GM19467 (cell line): ENCODE data around the gene ZC3H14.

Experiments
- ATAC-seq: cut with Tn5 transposase; IDR thresholded peaks from one replicate; pipeline ENCODE4 v1.9.1; 2021; ENCODE audit warnings: mild to moderate bottlenecking, moderate library complexity; ENCODE audit not compliant: unreplicated experiment

Gene ZC3H14

DNA sequence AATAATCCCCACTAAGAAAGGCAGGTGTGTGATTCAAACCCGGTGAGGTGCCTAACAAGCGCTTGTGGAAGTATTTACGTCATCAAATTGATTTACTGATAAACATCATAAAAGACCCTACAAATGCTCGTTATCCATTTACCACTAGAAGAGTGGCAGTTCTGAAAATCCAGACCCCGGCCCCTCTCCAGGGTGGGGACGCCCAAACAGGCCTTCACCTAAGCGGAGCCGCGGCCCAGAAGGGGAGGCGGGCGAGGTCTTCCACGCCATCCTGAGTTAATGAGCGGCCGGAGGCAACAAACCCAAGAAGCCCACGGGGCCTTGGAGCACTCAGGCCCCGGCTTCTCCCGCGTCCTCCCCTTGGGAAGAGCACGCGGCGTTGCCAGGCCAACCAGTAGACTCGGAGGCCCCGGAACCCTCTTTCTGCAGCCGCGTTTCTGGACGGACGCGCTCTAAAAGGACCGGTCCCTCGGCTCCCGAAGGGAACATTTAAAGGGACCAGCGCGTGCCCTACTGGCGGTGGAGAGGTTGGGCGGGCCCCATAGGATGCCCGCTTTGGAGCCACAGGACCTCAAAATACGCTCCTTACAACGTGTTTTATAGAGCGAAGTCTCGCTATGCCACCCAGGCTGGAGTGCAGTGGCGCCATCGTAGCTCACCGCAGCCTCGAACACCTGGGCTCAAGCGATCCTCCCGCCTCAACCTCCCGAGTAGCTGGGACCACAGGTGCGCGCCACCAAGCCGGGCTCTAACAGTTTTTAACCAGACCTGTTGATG is 11.6 kb upstream of the ZC3H14 start:
- no peak for ATAC-seq

DNA sequence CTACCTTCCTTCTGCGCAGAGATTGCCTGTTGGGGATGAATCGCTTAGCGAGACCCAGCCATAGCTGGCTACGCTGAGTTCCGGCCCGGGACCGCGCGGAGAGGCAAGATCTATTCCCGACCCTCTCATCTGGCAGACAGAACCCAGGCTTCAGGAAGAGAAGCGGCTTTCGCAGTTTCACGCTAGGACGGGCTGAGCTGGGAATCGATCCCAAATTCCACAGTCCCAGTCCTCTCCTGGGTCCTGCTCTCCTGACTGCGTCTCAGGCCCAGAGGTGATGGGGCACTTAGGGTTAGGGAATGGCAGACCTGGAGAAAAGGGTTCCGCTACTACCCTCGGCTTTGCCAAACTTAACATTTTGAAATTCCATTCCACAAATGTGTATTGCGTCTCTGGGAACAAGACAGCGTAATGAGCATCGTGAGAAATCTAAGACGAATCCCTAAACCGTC is 10.8 kb upstream of the ZC3H14 start:
- no peak for ATAC-seq

DNA sequence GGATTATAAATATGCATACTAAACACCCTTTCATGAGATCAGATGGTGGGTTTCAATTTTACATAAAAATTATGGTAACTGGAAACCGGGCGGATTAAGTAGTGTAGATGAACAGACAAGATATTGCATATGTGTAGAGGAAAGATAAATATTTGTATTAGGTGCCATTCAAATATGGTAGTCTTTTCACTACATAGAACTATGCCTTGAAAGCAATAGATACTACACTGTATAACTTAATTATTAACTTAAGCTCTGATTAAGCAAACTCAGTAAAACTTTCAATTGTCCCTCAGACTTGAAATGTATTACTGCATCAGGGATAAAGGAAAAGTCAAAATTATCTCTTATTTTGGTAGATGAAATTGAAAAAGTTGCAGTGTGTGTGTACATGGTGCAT is 10.0 kb upstream of the ZC3H14 start:
- ATAC-seq: no peak

DNA sequence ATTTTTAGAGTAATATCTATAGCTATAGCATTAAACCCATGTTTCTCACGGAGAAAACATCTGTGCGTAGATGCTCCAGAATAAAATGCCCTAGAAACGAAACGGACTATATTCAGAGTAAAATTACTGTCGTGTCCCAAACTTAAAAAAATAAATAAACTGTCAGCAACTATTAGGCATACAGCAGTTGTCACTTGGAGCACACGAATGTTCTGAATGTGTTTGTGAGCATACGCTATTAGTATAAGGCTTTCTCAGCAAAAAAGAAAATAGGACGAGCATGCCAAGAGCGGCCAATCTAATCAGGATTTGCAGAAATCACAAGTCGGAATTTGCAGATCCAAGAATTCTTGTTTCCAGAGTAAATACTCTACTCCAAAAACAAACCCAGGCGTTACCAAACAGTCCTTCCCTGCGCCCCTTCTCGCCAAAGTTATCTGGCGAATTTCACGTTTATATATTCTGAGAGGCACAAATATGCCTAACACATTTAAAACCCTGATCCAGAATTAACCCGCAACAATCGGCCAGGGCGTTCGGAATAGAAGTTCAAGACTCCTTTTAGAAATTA is 8.9 kb upstream of the ZC3H14 start:
- ATAC-seq: no peak

DNA sequence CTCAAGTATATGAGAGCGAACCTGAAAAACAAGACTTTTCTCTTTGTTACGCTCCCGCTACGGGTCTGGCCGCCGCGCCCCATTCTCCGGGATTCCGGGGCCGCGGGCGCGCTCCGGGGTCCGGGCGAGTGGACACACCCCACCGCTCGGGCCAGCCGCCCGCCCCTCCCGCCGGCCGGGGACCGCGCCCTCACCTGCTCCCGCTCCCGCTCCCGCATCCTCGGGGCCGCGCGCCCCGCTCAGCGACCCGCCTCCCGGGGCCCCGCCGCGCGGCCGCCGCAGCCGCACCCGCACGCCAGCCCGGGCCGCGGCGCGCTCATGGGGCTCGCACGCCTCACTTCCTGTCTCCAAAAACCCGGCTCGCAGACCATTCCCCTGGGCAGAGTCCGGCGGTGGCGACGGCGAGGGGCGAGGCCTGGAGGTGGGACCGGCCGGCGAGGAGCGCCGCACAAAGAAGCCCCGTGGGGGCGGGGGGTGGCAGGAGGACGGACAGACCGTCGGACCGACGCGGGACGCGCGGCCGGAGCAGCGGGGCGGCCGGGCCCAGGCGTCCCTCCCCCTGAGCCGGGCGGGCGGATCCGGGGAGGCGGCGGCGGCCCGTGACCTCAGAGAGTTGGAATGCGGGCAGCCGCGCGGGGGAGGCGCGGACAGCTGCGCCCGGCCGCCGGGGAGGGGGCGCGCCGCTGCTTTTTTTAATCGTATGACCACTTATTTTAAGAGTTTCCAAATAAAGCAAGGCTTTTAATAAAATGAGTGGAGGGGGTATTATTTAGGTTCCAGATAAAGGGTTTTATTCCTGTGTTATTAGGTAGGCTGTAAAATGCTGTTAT is 8.2 kb upstream of the ZC3H14 start, which contains the start of gene PTPN21:
Gene PTPN21, minus strand, starts transcription at position 551 of the 830 bp plus-strand sequence. CDS start 4,590 bp downstream, outside the sequence.
- ATAC-seq: no peak

DNA sequence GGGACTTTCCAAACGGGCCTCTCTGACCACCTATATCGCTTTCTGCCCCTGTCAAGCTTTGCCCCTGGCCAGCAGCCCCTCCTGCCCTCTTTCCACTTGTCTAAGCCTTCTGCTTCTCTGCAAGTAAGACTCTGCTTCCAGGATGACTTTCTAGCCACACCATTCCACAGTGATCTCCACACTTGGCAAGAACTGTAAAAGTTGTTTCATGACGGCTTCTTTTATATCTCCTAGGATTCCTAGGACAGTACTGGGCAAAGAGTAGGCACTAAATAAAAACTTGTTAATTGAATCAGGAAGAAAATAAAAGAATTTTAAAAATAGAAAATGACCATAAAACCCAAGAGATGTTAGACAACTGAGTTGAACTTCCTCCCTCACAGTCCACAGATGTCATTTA is 6.3 kb upstream of the ZC3H14 start:
- no peak for ATAC-seq

DNA sequence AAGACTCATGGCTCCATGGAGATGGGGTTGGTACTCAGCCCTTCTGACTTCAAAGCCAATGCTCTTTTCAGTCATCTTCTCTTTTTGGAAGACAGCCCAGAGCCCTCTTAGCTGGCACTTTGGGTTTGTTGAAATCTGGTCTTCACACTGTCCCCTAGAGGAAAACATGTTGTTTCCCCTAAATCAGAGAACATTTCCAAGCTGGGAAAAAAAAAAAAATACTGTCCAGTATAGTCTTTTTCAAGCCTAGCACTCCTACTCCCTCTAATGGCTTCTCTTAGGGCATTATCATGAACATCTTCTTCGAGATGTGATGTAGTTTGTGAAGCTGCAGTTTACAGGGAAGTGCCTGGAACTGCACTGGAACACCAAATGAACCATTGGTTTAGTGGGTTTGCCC is 3.0 kb upstream of the ZC3H14 start:
- ATAC-seq: no peak

DNA sequence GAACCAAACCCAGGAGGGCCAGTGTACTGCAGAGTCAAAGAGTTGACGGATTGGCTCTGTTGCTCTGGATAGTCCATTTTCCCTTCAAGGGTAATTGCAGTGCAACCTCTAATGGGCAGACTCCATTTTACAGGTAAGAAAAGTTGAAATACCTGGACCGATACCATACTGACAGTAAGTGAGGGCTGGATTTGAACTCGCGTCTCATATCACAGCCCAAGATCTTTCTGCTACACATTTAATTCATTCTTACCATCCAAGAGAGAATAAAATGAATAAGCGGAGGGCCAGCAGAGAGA is 356 bp upstream of the ZC3H14 start:
- no peak for ATAC-seq

DNA sequence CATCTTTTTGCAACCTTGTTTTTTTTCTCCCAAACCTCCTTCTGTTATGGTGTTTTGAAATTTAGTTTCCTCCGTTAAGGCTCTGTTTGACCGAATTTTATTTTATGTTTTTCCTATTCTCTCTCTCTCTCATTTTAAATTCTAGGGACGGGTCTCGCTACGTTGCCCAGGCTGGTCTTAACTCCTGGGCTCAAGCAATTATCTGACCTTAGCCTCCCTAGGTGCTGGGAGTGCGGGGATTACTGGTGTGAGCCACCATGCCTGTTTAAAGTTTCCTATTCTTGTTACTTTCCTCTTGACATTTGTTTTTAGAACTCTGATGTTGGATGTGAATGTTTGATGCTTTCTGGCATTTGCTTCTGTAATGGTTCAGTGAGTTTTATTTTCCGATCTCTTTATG is 1.0 kb downstream of the ZC3H14 start:
- no peak for ATAC-seq

DNA sequence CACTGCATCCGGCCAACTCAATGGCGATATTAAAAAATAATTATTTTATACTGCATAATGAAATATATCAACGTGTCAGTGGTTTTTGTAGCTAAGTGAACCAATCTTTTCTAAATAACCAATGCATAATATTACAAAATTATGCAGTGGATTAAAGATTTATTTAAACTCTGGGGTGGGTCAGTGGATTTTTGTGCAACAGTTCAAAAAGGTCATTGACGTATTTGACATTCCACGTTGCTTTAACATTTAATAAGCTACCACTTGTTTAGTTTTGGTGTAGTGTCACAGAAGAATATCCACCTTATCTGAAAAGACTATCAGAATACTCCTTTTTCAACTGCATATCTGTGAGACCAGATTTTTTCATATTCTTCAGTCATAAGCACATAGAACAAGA is 2.6 kb downstream of the ZC3H14 start:
- no peak for ATAC-seq

DNA sequence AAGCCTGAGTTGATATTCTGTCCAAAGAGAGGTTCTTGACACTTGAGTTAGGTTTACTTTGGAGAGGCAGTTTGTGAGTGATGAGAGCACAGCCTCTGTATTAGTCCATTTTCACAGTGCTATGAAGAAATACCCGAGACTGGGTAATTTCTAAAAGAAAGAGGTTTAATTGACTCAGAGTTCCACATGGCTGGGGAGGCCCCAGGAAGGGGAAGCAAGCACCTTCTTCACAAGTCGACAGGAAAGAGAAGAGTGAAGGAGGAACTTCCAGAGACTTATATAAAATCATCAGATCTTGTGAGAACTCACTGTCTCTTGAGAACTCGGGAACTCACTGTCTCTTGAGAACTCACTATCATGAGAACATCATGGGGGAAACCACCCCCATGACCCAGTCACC is 5.4 kb downstream of the ZC3H14 start:
- ATAC-seq: no peak

DNA sequence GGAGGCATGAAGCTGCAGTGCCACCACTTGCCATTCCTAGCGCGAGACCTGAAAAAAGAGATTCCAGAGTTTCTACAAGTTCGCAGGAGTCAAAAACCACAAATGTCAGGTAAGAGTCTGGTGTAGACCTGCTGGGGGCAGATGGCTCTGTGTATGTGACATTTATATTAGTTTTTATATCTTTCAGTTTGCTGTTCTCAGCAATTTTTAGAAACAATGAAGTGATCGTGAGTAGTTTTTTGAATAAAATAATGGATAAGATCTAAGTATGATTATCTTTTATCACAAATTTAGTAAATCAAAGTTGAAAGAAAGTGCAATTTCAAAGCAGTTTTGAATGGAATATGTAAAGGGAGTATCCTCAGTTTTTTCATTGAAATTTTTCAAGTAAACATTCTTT is 9.3 kb downstream of the ZC3H14 start:
- no peak for ATAC-seq

DNA sequence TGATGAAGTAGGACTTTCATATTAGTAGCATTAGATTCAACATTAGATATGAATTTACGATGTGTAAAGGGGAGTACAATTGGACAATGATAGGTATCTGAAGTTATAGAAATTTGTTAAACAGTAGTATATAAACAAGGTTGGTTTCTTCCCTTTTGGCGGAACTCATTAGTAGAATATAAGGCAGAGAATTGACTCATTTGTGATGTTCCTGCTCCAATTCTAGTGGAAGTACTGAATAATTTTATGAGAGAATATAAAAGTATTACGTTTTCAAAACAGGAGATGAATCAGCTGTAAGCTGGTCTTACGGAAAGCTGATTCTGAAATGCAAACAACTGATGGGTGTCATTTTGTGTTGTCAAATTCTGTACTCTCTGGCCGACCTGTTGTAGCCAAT is 13.4 kb downstream of the ZC3H14 start:
- no peak for ATAC-seq

DNA sequence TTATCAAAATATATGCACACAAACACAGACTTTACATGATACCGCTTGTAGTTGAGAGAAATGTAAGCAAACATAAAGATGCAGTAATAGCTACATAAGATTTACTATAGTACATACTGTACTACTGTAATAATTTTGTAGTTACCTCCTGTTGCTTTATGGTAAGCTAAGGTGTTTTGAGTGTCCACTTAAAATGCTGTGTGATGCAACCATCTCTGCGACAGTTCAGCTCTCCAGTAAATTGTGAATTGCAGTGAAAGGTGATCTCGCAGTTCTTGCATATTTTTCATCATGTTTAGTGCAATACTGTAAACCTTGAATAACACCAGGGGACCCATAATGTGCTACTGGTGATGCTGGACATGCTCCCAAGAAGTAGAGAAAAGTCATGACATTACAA is 21.6 kb downstream of the ZC3H14 start:
- no peak for ATAC-seq

DNA sequence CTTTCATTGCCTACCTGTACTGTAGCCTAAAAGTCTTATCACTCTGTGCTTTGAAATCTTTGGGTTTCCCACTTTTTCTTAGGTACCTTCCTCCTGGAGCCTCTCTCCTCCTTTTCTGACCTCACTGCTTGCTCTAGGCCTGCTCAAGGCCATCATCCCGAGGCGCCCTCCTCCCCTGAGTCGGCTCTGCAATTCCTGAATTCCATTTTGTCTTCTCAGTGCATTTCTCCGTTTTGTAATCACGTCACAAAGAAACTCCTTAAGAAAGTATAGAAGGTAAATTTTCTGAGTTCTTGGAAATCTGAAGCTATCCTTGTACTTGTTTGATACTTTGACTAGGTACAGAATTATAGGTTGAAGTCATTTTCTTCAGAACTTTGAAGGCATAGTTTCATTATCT is 25.2 kb downstream of the ZC3H14 start:
- ATAC-seq: no peak

DNA sequence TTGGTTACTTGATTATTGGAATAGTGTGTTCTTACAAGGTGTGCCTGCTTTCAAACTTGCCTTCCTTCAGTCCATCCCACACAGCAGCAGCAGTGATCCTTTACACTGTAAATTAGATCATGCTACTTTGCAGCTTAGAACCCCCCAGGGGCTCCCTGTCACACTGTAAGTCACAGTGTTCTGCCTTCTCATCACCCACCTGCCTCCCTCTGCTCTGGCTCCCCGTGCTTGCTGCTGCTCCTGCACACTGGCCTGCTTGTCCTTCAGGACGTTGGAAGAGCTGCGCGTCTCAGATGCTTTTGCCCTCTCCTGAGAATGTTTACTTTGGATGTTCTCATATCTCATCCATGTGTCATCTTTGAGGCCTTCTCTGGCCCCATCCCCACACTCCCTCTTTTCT is 27.3 kb downstream of the ZC3H14 start:
- no peak for ATAC-seq

DNA sequence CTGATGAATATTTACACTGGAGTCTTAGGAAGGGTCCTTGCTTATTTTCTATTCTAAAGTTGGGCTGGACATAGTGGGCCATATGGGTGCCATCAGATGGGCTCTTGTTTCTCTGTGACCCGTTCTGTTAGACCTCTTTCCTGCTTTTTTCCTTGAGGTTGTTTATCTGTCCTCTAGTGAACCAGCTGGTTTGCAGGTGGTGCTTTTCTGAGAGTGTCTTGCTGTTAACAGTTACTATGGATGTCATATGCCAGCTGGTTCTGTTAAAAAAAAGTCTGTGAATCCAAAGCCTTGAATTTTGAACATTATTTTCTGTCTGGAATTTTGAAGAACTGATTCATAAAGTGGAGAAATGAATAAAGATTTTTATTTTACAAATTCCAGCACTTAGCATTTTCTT is 29.2 kb downstream of the ZC3H14 start:
- no peak for ATAC-seq

DNA sequence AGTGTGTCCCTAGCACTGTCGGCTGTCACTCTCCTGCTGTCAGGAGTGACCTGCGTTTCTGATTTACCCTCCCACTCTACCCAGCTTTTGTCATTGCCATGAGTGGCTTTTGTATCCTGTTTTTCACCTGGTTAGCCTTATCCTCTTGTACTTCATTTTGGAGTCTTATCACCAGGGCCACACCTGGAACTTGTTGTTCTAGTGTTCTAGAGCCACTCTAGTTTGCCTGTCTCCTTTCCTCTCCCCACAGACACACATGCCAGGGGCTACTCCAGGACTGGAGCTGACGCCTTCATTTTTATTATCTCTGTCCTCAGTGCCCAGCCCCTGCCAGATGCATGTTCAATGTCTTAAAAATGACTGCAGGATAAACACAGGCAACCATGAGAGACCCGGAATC is 34.2 kb downstream of the ZC3H14 start:
- ATAC-seq: no peak

DNA sequence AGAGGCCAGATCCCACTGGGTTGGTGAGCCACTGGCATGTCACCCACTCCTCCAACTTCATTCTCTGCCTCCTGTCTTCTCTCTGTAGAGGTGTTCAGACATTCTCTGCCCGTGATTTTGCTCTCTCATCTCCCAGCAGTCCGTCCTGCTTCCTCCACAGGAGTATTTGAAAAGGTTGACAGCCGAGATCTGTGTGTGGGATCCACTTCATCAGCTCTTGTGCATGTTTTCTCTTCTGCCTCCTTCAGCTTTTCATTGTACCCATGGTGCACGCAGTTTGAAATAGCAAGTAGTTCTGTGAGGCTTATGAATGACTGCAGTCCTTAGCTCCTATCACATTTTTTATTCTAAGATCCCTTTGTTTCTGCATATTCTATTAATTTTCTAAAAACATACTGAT is 34.8 kb downstream of the ZC3H14 start:
- ATAC-seq: no peak

DNA sequence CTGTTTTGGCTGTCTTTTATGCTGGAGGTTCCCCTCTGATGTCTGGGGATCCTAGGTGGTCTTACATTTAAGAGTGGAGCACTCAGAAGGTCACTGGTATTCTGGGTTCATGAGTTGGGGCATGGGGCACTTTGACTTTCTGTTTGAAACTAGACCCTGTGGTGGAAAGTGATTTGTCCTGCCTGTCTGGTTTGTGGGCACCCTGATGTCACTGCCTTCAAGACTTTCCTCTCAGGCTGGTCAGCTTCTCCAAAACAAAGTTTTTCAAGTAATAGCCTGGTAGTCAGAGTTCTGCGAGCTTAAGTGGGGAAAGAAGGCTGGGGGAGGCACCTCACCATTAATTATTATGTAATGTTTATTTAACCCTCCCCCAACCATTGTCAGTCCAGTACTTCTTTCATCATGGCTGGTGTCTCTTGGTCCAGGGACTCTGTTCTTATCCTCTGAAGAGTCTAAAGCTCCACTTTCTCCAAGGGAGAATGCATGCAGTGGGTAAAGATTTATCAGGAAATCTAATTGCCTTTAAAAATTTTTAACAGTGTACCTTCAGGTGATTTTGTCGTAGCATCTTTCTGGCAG is 35.3 kb downstream of the ZC3H14 start:
- ATAC-seq: no peak

DNA sequence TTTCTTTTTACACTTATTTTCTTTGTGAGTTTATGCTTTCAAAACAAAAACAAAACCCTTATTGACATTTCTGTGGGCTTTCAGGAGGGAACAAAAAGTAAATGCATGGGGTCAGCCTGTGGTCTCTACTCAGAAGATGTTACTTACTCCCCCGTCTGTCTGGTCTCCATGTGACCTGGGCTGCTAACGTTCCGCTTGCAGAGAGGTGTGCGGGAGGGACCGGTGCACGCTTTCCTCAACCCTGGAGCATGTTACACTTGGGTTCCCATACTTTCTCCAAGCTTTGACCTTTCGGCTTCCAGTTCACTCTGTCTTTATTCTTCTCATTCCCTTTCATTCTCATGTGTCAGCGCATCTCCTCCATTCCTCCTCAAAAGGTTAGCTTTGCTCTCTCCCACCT is 36.5 kb downstream of the ZC3H14 start:
- peak; percentile 21 for ATAC-seq
